Keratinocyte (primary cell): Measurements from ENCODE around the gene CAMKMT. TPM values are rescaled to one million over a fixed set of nuclear protein-coding genes. Genes with fewer than 3 reads are reported as not detected.

Experiments
- DNase-seq: peaks from one replicate; pipeline ENCODE4 v3.0.0-alpha.2; 2011; ENCODE audit warnings: low read depth, missing footprints, low spot score
- FAIRE-seq: peaks from 2 replicates; lab custom pipeline; 2011; peaks lifted over from hg19 to GRCh38; lab: Jason Lieb, UNC
- H2AFZ ChIP-seq: 2 replicates; pipeline ENCODE4 v1.6.0; 2012; ENCODE audit warnings: low read length, control low read depth, inconsistent platforms; ENCODE audit not compliant: control insufficient read depth
- H3K27ac ChIP-seq: 2 replicates; pipeline ENCODE4 v1.5.1; 2011; ENCODE audit warnings: low read length; ENCODE audit not compliant: control insufficient read depth, insufficient read depth
- H3K27me3 ChIP-seq: 3 replicates; pipeline ENCODE4 v1.6.0; 2011; ENCODE audit warnings: low read length; ENCODE audit not compliant: control insufficient read depth, insufficient read depth; ENCODE audit errors: extremely low read depth
- H3K36me3 ChIP-seq, 2 experiments: 2 replicates in 1 of 2; 3 replicates in 1 of 2; pipeline ENCODE4 v1.5.1; 2011; ENCODE audit warnings: low read length in 2 of 2, mild to moderate bottlenecking in 1 of 2; ENCODE audit not compliant: control insufficient read depth in 2 of 2, insufficient read depth in 2 of 2; ENCODE audit errors: extremely low read depth in 1 of 2
- H3K4me1 ChIP-seq: 3 replicates; pipeline ENCODE4 v1.5.1; 2011; ENCODE audit warnings: low read length; ENCODE audit not compliant: control insufficient read depth, insufficient read depth; ENCODE audit errors: extremely low read depth
- H3K4me2 ChIP-seq: 3 replicates; pipeline ENCODE4 v1.6.0; 2011; ENCODE audit warnings: low read depth, low read length; ENCODE audit not compliant: control insufficient read depth, insufficient read depth; ENCODE audit errors: extremely low read depth
- H3K4me3 ChIP-seq, 3 experiments: fragments of 200-600 bp in 1 of 3; sonication (generic) in 1 of 3; 2 replicates in 2 of 3; 3 replicates in 1 of 3; pipeline ENCODE4 v1.5.1; 2011 to 2016; ENCODE audit warnings: low read length in 3 of 3, mild to moderate bottlenecking in 3 of 3, control low read depth in 2 of 3, inconsistent platforms in 1 of 3, low read depth in 1 of 3, mixed read lengths in 1 of 3, mixed run types in 1 of 3, moderate library complexity in 1 of 3; ENCODE audit not compliant: control insufficient read depth in 2 of 3, insufficient read depth in 2 of 3; ENCODE audit errors: extremely low read depth in 1 of 3
- H3K79me2 ChIP-seq: 2 replicates; pipeline ENCODE4 v1.6.0; 2012; ENCODE audit warnings: low read length; ENCODE audit not compliant: control insufficient read depth, insufficient read depth
- H3K9ac ChIP-seq: 3 replicates; pipeline ENCODE4 v1.6.0; 2011; ENCODE audit warnings: low read length; ENCODE audit not compliant: control insufficient read depth, insufficient read depth; ENCODE audit errors: extremely low read depth
- H3K9me1 ChIP-seq: 3 replicates; pipeline ENCODE4 v1.6.0; 2011; ENCODE audit warnings: low read length; ENCODE audit not compliant: control insufficient read depth, insufficient read depth; ENCODE audit errors: extremely low read depth
- H3K9me3 ChIP-seq: 2 replicates; pipeline ENCODE4 v1.5.1; 2012; ENCODE audit warnings: low read depth, low read length; ENCODE audit not compliant: control insufficient read depth
- H4K20me1 ChIP-seq: 3 replicates; pipeline ENCODE4 v1.6.0; 2011; ENCODE audit warnings: low read length; ENCODE audit not compliant: control insufficient read depth, insufficient read depth; ENCODE audit errors: extremely low read depth
- EZH2 ChIP-seq: IDR thresholded peaks from one replicate; pipeline ENCODE4 v1.6.1; 2012; ENCODE audit warnings: inconsistent platforms, mild to moderate bottlenecking, low read length, moderate library complexity
- dilution Hi-C: fragments of 300-500 bp; cut with MboI; formaldehyde crosslinking; loops from one replicate; pipeline ENCODE4 v1.7.0; 2020; ENCODE audit warnings: low sequenced_read_pairs; ENCODE audit not compliant: extremely low pct_ligation_motif_present
- polyA plus RNA-seq, 5 experiments: library from polyadenylated mRNA; depleted of rRNA in 3 of 5; stranded (reverse) in 3 of 5; stranded (forward) in 1 of 5; unstranded in 1 of 5; fragments of >200 nt; gene quantifications; 1 replicate in 1 of 5; 2 replicates in 3 of 5; 3 replicates in 1 of 5; pipeline versions ENCODE4 v1.2.1 to v1.2.3, GENCODE V29; 2011 to 2012; ENCODE audit warnings: missing spikeins in 2 of 5, low read depth in 1 of 5, low replicate concordance in 1 of 5
- TF ChIP-seq, protein P1 (sequence below), 3 experiments: IDR thresholded peaks in 1 of 3; conservative IDR thresholded peaks in 1 of 3; optimal IDR thresholded peaks in 1 of 3; 2 replicates in 2 of 3; 3 replicates in 1 of 3; pipeline versions ENCODE3 to v1.5.1; 2011; ENCODE audit warnings: low read length in 3 of 3, mild to moderate bottlenecking in 3 of 3, moderate library complexity in 2 of 3, control low read depth in 1 of 3, inconsistent platforms in 1 of 3; ENCODE audit not compliant: insufficient read depth in 2 of 3; ENCODE audit errors: extremely low read depth in 1 of 3

The CAMKMT gene
- polyA plus RNA-seq, 1 donor (not counting 4 experiments of a cell fraction or from before 2014, with no cell fraction given) = 9.9 TPM

DNA sequence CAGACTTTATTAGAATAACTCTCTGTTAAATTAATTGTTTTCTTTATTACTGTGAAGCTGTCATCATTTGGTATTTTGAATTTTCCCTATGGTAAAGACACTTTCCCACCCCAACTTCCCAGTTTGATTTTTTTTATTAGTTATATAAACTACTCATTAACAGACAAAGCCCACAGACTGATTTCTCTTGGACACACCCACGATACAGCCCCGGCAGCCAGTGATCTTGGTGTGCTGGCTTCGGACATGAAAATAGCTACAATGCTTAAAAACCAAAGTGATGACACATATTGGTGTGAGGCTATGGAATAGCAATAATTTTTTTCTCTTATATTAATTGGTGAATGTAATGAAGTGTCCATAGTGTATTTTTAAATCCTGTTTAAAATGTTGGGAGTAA is 354.4 kb downstream of the CAMKMT start:
- no peak for FAIRE-seq

DNA sequence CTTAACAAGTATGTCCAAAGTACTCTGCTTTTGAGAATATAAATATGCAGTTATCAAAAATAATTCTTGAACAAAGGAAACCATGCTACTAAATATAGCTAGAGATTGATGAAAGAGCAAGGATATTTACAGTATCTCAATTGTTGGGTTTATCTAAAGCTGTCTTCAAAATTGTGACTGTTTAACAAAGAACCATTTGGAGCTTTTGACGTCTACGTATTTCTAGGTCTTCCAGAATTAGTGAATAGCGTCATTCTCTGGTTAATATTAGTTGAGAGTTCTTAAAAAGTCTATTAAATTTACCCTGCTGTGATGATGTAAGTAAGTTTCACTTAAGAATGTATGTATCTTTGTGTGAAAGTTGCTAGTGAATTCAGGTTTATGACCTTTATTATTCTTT is 356.7 kb downstream of the CAMKMT start:
- H2AFZ ChIP-seq = no peak overlapping the region
- H3K27me3 ChIP-seq = no peaks in the 10 kb centered on the region
- no peak for TF ChIP-seq EZH2
- TF ChIP-seq, protein P1, sequence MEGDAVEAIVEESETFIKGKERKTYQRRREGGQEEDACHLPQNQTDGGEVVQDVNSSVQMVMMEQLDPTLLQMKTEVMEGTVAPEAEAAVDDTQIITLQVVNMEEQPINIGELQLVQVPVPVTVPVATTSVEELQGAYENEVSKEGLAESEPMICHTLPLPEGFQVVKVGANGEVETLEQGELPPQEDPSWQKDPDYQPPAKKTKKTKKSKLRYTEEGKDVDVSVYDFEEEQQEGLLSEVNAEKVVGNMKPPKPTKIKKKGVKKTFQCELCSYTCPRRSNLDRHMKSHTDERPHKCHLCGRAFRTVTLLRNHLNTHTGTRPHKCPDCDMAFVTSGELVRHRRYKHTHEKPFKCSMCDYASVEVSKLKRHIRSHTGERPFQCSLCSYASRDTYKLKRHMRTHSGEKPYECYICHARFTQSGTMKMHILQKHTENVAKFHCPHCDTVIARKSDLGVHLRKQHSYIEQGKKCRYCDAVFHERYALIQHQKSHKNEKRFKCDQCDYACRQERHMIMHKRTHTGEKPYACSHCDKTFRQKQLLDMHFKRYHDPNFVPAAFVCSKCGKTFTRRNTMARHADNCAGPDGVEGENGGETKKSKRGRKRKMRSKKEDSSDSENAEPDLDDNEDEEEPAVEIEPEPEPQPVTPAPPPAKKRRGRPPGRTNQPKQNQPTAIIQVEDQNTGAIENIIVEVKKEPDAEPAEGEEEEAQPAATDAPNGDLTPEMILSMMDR (optimal IDR thresholded peaks at IDR 0.05 in 1 of 3, IDR thresholded peaks at IDR 0.05 in 1 of 3, conservative IDR thresholded peaks at IDR 0.05 in 1 of 3; ENCODE audit: extremely low read depth in 1 of 3, insufficient read depth in 2 of 3, low read length in 3 of 3) = no peak
- no peaks in the 10 kb centered on the region for H3K9me3 ChIP-seq
- FAIRE-seq (no peak), DNase-seq (no peak)
- no peak overlapping the region for H3K9ac ChIP-seq
- H3K4me3 ChIP-seq = no peak overlapping the region
- H3K4me2 ChIP-seq = no peak overlapping the region
- no peak overlapping the region for H3K27ac ChIP-seq
- H4K20me1 ChIP-seq = no peaks in the 10 kb centered on the region
- dilution Hi-C loops = no loop called here
- no peaks in the 10 kb centered on the region for H3K9me1 ChIP-seq
- H3K36me3 ChIP-seq = no peaks in the 10 kb centered on the region
- no peaks in the 10 kb centered on the region for H3K4me1 ChIP-seq
- no peaks in the 10 kb centered on the region for H3K79me2 ChIP-seq

More for the DNA sequence above, 354.4 kb downstream of the CAMKMT start:
- H3K9me1 ChIP-seq = no peaks in the 10 kb centered on the region
- no peak overlapping the region for H3K9ac ChIP-seq
- dilution Hi-C loops = no loop called here
- no peak for TF ChIP-seq EZH2
- TF ChIP-seq, protein P1 (optimal IDR thresholded peaks at IDR 0.05 in 1 of 3, IDR thresholded peaks at IDR 0.05 in 1 of 3, conservative IDR thresholded peaks at IDR 0.05 in 1 of 3; ENCODE audit: extremely low read depth in 1 of 3, insufficient read depth in 2 of 3, low read length in 3 of 3) = no peak
- no peaks in the 10 kb centered on the region for H3K27me3 ChIP-seq
- H2AFZ ChIP-seq = no peak overlapping the region
- no peaks in the 10 kb centered on the region for H3K9me3 ChIP-seq
- no peak for DNase-seq
- no peak overlapping the region for H3K27ac ChIP-seq
- H3K36me3 ChIP-seq = no peaks in the 10 kb centered on the region
- H3K4me2 ChIP-seq = no peak overlapping the region
- no peaks in the 10 kb centered on the region for H3K4me1 ChIP-seq
- H3K4me3 ChIP-seq = no peak overlapping the region
- H3K79me2 ChIP-seq = no peaks in the 10 kb centered on the region
- H4K20me1 ChIP-seq = no peaks in the 10 kb centered on the region
